Fibroblast of pulmonary artery (primary cell): ENCODE results near the gene TCP10L.

Experiments used
- DNase-seq: peaks from one replicate; pipeline ENCODE4 v3.0.0-alpha.2; 2010; ENCODE audit warnings: low read depth
- H3K4me3 ChIP-seq: replicated peaks from 2 replicates; pipeline ENCODE4 v1.5.1; 2011; ENCODE audit warnings: low read depth, mild to moderate bottlenecking, control low read depth, low read length, moderate library complexity
- CTCF ChIP-seq: IDR thresholded peaks from 2 replicates; pipeline ENCODE4 v1.5.1; 2011; ENCODE audit warnings: mild to moderate bottlenecking, control low read depth, low read length, inconsistent platforms; ENCODE audit errors: missing control alignments

TCP10L gene

GRCh38 chr21:32599526-32599925 is 14.2 kb upstream of the TCP10L start:
- H3K4me3 ChIP-seq = no peak overlapping the region
- TF ChIP-seq CTCF = no peak
- DNase-seq = no peak

- no peak for TF ChIP-seq CTCF
- no peak overlapping the region for H3K4me3 ChIP-seq
- no peak for DNase-seq
Measured at GRCh38 chr21:32599091-32599490, 13.8 kb upstream of the TCP10L start.

GRCh38 chr21:32597205-32597604 is 11.9 kb upstream of the TCP10L start:
- TF ChIP-seq CTCF = no peak
- DNase-seq = peak; percentile 86
- no peak overlapping the region for H3K4me3 ChIP-seq

- DNase-seq = no peak
- no peak for TF ChIP-seq CTCF
- no peak overlapping the region for H3K4me3 ChIP-seq
Measured at GRCh38 chr21:32595431-32595830, 10.1 kb upstream of the TCP10L start.

- H3K4me3 ChIP-seq = no peak overlapping the region
- no peak for TF ChIP-seq CTCF
- DNase-seq = no peak
Measured at GRCh38 chr21:32593690-32594089, 8.4 kb upstream of the TCP10L start.

GRCh38 chr21:32592929-32593502 is 7.7 kb upstream of the TCP10L start:
- TF ChIP-seq CTCF = no peak
- no peak overlapping the region for H3K4me3 ChIP-seq
- DNase-seq = no peak

- DNase-seq = no peak
- TF ChIP-seq CTCF = no peak
- H3K4me3 ChIP-seq = no peak overlapping the region
Measured at GRCh38 chr21:32590130-32590529, 4.8 kb upstream of the TCP10L start.
